Activated CD8-positive, alpha-beta T cell treated with anti-CD3 and anti-CD28 coated beads for 36 hours (primary cell): ENCODE measurements around the gene CSNK1D. TPM values are rescaled to one million over a fixed set of nuclear protein-coding genes. Genes with fewer than 3 reads are reported as not detected.
A peak's percentile ranks its signal among the peaks of the same experiment; 100 is the strongest.

Source experiments
- ATAC-seq: fragments of 200-7000 bp; cut with Tn5 transposase; one replicate; pipeline ENCODE4 v1.10.0; 2021; ENCODE audit warnings: mild to moderate bottlenecking, moderate library complexity
- CTCF ChIA-PET: fragments of 350-600 bp; sonication (Branson Sonifier 250); formaldehyde crosslinking; loops from one replicate; lab custom pipeline; 2021; ENCODE audit warnings: antibody characterized with exemption; lab: Charles Lee
- POLR2A ChIA-PET: fragments of 350-600 bp; sonication (Branson Sonifier 250); formaldehyde crosslinking; loops from one replicate; lab custom pipeline; 2021; ENCODE audit warnings: antibody characterized with exemption; lab: Charles Lee
- DNase-seq: peaks from one replicate; pipeline ENCODE4 v3.0.0-alpha.2; 2020
- H3K27ac Mint-ChIP-seq: one replicate; pipeline ENCODE4 v1.8.0; 2021; ENCODE audit warnings: mild to moderate bottlenecking, mixed read lengths
- H3K27me3 Mint-ChIP-seq: one replicate; pipeline ENCODE4 v1.8.0; 2021; ENCODE audit warnings: mixed read lengths
- H3K36me3 Mint-ChIP-seq: one replicate; pipeline ENCODE4 v1.8.0; 2021; ENCODE audit warnings: low read depth, mixed read lengths
- H3K4me1 Mint-ChIP-seq: one replicate; pipeline ENCODE4 v1.8.0; 2021; ENCODE audit warnings: low read depth, mixed read lengths
- H3K4me3 Mint-ChIP-seq: one replicate; pipeline ENCODE4 v1.8.0; 2021; ENCODE audit warnings: mild to moderate bottlenecking, moderate library complexity, mixed read lengths
- H3K9me3 Mint-ChIP-seq: one replicate; pipeline ENCODE4 v1.8.0; 2021; ENCODE audit warnings: mixed read lengths
- intact Hi-C: fragments of 100-400 bp; cut with micrococcal nuclease; formaldehyde crosslinking; loops from one replicate; pipeline ENCODE4 v1.10.0; 2022
- total RNA-seq, 2 experiments: library from RNA; stranded (reverse); gene quantifications; one replicate each; pipeline ENCODE4 v1.2.3, GENCODE V29; 2021
- TF ChIP-seq, protein P1 (sequence below): fragments of 200-600 bp; IDR thresholded peaks from one replicate; pipeline ENCODE4 v1.8.0; 2022; ENCODE audit warnings: antibody characterized with exemption, mild to moderate bottlenecking

CSNK1D gene
- total RNA-seq, 2 experiments from 2014 or later: 90.6 to 97.0 TPM

GRCh38 chr17:82237083-82237745 is 36.3 kb downstream of the CSNK1D start:
- Mint-ChIP-seq H3K4me1 (peaks cover 51% of the 10 kb centered on the region), H3K27ac (no peak overlapping the region)

GRCh38 chr17:82236142-82236971 is 37.1 kb downstream of the CSNK1D start:
- H3K4me1 Mint-ChIP-seq: peaks cover 44% of the 10 kb centered on the region
- peak; percentile 74 for DNase-seq
- TF ChIP-seq, protein P1, sequence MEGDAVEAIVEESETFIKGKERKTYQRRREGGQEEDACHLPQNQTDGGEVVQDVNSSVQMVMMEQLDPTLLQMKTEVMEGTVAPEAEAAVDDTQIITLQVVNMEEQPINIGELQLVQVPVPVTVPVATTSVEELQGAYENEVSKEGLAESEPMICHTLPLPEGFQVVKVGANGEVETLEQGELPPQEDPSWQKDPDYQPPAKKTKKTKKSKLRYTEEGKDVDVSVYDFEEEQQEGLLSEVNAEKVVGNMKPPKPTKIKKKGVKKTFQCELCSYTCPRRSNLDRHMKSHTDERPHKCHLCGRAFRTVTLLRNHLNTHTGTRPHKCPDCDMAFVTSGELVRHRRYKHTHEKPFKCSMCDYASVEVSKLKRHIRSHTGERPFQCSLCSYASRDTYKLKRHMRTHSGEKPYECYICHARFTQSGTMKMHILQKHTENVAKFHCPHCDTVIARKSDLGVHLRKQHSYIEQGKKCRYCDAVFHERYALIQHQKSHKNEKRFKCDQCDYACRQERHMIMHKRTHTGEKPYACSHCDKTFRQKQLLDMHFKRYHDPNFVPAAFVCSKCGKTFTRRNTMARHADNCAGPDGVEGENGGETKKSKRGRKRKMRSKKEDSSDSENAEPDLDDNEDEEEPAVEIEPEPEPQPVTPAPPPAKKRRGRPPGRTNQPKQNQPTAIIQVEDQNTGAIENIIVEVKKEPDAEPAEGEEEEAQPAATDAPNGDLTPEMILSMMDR: peak; percentile 89
- no peak overlapping the region for H3K27ac Mint-ChIP-seq
- ChIA-PET CTCF (interaction anchor here (0.6 to 2.5 kb wide), 26 partner anchors 10 to 219 kb away, joined by 3 to 11 read pairs (median 5); partner anchors contain the start of genes CCDC57, CD7 and CSNK1D), POLR2A (interaction anchor here (0.6 to 2.2 kb wide), 9 partner anchors 8 to 279 kb away, joined by 3 to 9 read pairs (median 4); partner anchors contain the start of gene CSNK1D)
- H3K4me3 Mint-ChIP-seq: no peak overlapping the region
- ATAC-seq: peak; percentile 40
- no peaks in the 10 kb centered on the region for H3K9me3 Mint-ChIP-seq
- H3K36me3 Mint-ChIP-seq: peaks cover 20% of the 10 kb centered on the region
- H3K27me3 Mint-ChIP-seq: no peaks in the 10 kb centered on the region
- intact Hi-C loops: no loop called here

More at GRCh38 chr17:82237083-82237745, 36.3 kb downstream of the CSNK1D start:
- Mint-ChIP-seq H3K9me3 (no peaks in the 10 kb centered on the region), H3K4me3 (no peak overlapping the region), H3K27me3 (no peaks in the 10 kb centered on the region), H3K36me3 (peaks cover 20% of the 10 kb centered on the region)
- TF ChIP-seq, protein P1: no peak
- intact Hi-C loops: no loop called here
- no peak for DNase-seq
- ChIA-PET CTCF (interaction anchor here (0.9 to 2.5 kb wide), 9 partner anchors 31 to 207 kb away, joined by 3 to 11 read pairs (median 6); partner anchors contain the start of gene CD7), POLR2A (interaction anchor here (0.6 to 1.6 kb wide), 6 partner anchors 9 to 278 kb away, joined by 3 to 6 read pairs (median 4); partner anchors contain the start of genes CCDC57 and CSNK1D)
- ATAC-seq: no peak

DNA sequence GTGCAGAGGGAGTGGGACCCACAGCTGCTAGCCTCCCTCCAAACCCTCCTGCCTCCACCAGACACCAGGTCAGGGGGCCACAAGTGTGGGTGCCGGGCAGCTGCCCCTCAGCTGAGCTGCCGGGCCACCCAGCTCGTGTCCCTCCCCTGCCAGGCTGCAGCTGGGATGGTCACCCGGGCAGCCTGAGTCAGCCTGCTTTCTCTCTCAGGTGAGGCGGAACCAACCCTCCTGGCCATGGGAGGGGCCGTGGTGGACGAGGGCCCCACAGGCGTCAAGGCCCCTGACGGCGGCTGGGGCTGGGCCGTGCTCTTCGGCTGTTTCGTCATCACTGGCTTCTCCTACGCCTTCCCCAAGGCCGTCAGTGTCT is 37.7 kb downstream of the CSNK1D start:
- TF ChIP-seq, protein P1: no peak
- intact Hi-C loops: no loop called here

GRCh38 chr17:82235056-82235774 is 38.3 kb downstream of the CSNK1D start:
- ChIA-PET CTCF (interaction anchor here (0.9 to 2.5 kb wide), 14 partner anchors 11 to 220 kb away, joined by 3 to 11 read pairs (median 6); partner anchors contain the start of genes CCDC57 and CD7), POLR2A (interaction anchor here (0.8 to 2.2 kb wide), 8 partner anchors 9 to 71 kb away, joined by 3 to 9 read pairs (median 4); partner anchors contain the start of gene CSNK1D)
- no peak overlapping the region for H3K4me3 Mint-ChIP-seq
- H3K27ac Mint-ChIP-seq: no peak overlapping the region
- no peaks in the 10 kb centered on the region for H3K27me3 Mint-ChIP-seq
- TF ChIP-seq, protein P1: no peak
- H3K9me3 Mint-ChIP-seq: no peaks in the 10 kb centered on the region
- intact Hi-C loops: no loop called here
- no peak for DNase-seq
- H3K36me3 Mint-ChIP-seq: peaks cover 22% of the 10 kb centered on the region
- no peak for ATAC-seq
- peaks cover 34% of the 10 kb centered on the region for H3K4me1 Mint-ChIP-seq

More for the DNA sequence above, 37.7 kb downstream of the CSNK1D start:
- H3K4me1 Mint-ChIP-seq: peaks cover 39% of the 10 kb centered on the region
- DNase-seq: no peak
- no peak overlapping the region for H3K27ac Mint-ChIP-seq
- no peak overlapping the region for H3K4me3 Mint-ChIP-seq
- H3K36me3 Mint-ChIP-seq: peaks cover 20% of the 10 kb centered on the region
- H3K9me3 Mint-ChIP-seq: no peaks in the 10 kb centered on the region
- no peak for ATAC-seq
- ChIA-PET CTCF (interaction anchor here (0.6 to 2.5 kb wide), 27 partner anchors 11 to 220 kb away, joined by 3 to 11 read pairs (median 5); partner anchors contain the start of genes CCDC57, CD7 and CSNK1D), POLR2A (interaction anchor here (0.8 to 2.2 kb wide), 9 partner anchors 9 to 86 kb away, joined by 3 to 9 read pairs (median 4); partner anchors contain the start of gene CSNK1D)
- H3K27me3 Mint-ChIP-seq: no peaks in the 10 kb centered on the region
